Choroid plexus epithelial cell (primary cell): ENCODE data around the gene BTG2.

Source experiments
- DNase-seq: peaks from one replicate; pipeline ENCODE4 v3.0.0-alpha.2; 2010; ENCODE audit warnings: low read depth
- H3K4me3 ChIP-seq: 2 replicates; pipeline ENCODE4 v1.5.1; 2011; ENCODE audit warnings: low read depth, mild to moderate bottlenecking, control low read depth, low read length, moderate library complexity
- TF ChIP-seq, protein P1 (sequence below): conservative IDR thresholded peaks from 2 replicates; pipeline ENCODE4 v1.5.1; 2011; ENCODE audit warnings: low read depth, mild to moderate bottlenecking, control low read depth, inconsistent platforms, low read length, moderate library complexity

BTG2 gene

DNA sequence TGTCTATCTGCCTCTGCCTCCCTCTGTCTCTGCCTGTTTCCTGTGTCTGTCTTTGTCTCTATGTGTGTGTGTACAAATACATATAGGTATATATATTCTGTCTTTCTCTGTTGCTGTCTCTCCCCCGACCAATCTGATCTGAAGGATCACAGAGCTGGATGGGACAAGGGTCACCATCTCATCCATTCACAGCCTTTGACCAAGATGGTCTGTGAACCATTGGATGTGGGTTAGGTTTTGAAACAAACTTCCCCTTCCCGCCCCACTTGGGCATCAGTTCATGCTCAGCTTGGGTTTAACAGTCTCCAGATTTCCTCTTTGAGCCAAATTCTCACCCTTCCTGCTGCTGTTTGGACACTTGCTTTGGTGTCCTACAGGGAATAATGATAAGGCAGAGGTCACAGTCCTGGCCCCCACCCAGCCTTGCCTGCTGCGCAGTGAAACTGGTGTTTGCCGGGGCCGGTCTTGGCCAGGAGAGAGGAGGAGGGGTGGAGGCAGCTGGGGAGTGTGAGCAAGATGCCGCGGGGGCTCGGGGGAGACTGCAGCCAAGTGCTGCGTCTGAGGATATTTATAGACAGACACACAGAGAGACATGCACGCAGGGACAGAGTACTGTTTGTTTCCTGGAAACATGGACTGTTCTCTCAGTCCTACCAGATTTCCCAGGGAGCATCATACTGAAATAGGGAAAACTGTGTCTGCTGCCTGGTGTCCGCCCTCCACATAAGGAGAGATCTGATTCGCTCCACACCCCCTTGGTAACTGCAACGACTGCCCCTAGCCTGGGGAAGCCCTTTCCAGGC lies 27.0 kb upstream of the BTG2 start:
- DNase-seq: peak; percentile 73
- TF ChIP-seq, protein P1, sequence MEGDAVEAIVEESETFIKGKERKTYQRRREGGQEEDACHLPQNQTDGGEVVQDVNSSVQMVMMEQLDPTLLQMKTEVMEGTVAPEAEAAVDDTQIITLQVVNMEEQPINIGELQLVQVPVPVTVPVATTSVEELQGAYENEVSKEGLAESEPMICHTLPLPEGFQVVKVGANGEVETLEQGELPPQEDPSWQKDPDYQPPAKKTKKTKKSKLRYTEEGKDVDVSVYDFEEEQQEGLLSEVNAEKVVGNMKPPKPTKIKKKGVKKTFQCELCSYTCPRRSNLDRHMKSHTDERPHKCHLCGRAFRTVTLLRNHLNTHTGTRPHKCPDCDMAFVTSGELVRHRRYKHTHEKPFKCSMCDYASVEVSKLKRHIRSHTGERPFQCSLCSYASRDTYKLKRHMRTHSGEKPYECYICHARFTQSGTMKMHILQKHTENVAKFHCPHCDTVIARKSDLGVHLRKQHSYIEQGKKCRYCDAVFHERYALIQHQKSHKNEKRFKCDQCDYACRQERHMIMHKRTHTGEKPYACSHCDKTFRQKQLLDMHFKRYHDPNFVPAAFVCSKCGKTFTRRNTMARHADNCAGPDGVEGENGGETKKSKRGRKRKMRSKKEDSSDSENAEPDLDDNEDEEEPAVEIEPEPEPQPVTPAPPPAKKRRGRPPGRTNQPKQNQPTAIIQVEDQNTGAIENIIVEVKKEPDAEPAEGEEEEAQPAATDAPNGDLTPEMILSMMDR: no peak

DNA sequence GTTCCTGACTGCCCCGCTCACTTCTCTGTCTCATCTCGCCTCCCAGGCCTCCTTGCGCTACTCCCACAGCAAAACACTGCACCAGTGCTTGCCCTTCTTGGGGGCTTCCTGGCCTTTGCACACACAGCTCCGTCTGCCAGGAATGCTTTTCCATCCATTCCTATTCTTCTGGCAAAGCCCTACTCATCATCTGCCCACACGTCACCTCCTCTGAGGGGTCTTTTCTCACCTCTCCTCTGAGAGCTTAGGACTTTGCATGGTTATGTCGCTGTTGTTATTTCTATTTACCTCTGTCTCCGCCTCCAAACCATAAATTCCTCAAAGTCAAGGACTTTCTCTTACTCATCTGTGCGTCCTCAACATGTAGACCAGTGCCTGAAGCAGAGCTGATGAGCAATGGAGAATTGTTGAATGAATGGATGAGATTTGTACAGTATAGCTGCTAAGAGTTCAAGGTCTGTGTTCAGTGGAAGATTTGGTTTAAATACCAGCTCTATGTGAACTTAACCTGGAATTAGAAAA lies 26.4 kb upstream of the BTG2 start:
- peak overlapping the region; percentile 35 for H3K4me3 ChIP-seq

More for the DNA sequence above, 27.0 kb upstream of the BTG2 start:
- peak overlapping the region; percentile 35 for H3K4me3 ChIP-seq

DNA sequence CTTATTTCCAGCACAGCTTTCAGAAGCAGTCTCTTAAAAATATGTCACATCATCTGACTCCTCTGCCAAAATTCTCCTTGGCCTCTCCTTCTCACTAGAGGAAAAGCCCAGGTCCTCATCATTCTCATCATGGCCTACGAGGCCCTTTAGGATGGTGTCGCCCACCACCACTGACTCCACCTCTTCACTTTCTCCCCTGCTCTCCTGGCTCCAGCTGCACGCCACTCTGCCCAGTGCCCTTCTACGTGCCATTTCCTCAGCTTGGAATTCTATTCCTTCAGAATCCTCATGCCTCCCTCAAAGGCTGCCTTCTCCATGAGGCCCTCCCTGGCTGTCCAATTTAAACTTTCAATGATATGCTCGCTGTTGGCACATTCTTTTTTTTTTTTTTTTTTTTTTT lies 25.3 kb upstream of the BTG2 start:
- TF ChIP-seq, protein P1: no peak
- no peak for DNase-seq
- no peak overlapping the region for H3K4me3 ChIP-seq

More for the DNA sequence above, 26.4 kb upstream of the BTG2 start:
- no peak for DNase-seq
- TF ChIP-seq, protein P1: no peak

DNA sequence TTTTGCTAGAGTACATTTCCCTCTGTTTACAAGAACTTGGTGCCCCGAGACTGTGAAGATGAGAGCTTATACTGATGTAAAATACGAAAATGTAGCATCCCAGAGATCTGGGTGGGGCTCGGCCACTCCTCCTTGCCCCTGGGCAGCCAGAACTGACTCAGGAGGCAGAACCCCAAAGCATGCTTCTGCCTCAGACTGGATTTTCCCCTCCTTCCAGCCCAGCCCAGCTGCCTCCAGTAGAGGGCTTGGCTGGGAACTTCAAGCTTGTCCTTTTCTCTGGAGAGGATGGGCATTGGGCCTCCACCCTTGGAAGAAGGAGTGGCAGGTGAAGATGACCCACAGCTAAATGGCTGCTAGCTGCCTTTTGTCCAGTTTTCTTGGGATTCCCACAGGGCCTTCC lies 24.3 kb upstream of the BTG2 start:
- TF ChIP-seq, protein P1: peak; percentile 20
- no peak for DNase-seq

DNA sequence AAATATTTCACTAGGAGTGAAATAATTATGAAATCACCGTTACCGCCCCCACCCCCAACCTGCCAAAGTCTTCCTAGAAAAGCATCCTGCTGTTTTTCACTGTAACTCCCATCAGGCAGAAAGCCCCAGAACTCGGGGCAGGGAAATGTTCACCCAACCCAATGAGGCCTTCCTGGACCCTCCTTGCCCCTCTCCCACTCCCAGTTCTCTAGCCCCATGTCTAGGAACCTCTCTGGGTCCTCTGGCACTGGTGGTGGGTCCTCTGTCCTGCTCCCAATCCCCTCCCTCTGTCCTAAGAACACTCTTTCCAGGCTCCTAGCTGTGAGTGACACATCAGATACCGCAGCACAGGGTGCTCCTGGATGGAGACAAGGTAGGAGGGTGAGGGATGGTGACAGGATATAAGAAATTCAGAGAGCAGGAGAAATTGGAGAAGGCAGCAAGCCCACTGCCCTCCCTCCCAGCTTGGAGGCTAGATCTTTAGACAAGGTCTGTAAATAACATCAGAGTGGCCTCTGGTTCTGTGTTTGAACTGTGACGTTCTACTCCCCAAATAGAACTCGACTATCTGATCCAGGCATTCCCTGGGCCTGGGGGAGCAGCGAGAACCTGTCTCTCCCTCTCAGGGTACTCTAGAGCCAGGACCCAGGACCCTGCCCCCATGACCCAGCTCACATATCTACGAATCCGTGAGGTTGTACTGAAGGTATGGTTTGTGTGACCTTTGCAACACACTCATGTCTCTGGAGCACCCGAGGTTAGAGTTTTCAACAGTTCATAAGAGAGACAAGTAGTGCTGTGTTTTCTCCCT lies 23.3 kb upstream of the BTG2 start:
- no peak overlapping the region for H3K4me3 ChIP-seq
- TF ChIP-seq, protein P1: no peak
- DNase-seq: no peak

More for the DNA sequence above, 24.3 kb upstream of the BTG2 start:
- no peak overlapping the region for H3K4me3 ChIP-seq

DNA sequence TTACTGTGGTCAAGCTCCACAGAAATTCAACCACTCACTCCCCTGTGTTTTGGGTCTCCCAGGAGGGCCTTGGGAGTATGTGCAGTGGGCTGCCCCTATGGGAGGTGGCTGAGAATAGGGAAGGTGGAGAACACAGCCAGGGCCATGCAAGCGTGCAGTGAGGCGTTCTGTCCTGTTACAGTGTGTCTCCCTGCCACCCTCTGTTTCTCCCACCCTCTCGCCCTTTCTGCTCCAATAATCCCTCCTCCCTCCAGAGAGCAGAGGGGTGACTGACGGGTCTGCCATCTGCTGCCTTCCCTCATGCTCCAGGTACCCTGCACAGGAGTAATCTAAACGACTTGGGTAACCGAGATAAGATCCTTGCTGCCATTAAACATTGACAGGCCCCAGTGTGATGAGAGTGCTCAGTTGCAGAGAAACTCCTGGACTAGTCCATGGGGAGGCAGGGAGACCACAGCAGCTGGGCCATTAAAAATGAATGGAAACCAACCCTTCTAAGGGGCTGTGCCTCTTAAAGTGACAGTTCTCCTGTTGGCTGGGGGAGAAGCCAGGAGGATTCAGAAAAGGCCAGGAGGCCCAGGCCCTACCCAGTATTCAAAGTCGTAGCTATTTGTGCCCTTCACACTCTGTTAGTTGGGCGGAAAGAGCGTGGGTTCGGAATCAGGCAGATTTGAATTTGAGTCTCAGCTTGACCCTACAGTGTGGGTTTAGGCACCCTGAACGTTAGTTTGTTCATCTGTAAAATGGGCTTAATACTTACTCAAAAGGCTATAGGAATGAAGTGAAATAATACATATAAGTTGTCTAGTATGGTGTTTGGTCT lies 22.4 kb upstream of the BTG2 start:
- DNase-seq: no peak
- TF ChIP-seq, protein P1: no peak
- no peak overlapping the region for H3K4me3 ChIP-seq
